Breast epithelium (tissue), 3 donors: ENCODE measurements around the gene MDN1.

ENCODE experiments used
- CTCF ChIP-seq, 3 donors: fragments of 450-650 bp; IDR thresholded peaks; one replicate each; pipeline ENCODE4 v1.5.1; 2016 to 2017; ENCODE audit warnings: antibody characterized with exemption in 3 of 3, mild to moderate bottlenecking in 3 of 3, moderate library complexity in 3 of 3
- POLR2A ChIP-seq: fragments of 450-650 bp; IDR thresholded peaks from one replicate; pipeline ENCODE4 v1.6.1; 2016; ENCODE audit warnings: antibody characterized with exemption, mild to moderate bottlenecking, moderate library complexity

DNA sequence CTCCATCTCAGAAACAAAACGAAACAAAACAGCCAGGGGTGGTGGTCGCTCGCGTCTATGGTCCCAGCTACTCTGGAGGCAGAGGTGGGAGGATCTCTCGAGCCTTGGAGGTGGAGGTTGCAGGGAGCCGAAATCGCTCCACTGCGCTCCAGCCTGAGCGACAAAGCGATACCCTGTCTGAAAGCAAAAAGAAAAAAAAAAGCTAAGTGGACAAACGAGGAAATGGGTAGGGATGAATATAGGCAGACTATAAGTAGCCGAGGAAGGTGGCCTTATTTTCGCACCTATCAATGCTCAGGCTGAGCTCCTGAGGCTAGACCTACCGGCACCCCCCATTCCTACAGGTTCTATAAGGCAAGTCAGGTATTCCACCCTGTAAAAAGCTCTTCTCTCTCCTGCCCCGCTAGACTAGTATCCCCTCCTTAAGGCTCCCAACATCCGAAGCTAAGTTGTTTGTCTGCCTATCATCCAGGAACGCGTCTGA lies 9.4 kb upstream of the MDN1 start:
- TF ChIP-seq CTCF (IDR thresholded peaks at IDR 0.05) (no peak), POLR2A (no peak)
